GM18499 (cell line): Measurements from ENCODE around the gene GUCA2A.

Experiments
- ATAC-seq: cut with Tn5 transposase; IDR thresholded peaks from one replicate; pipeline ENCODE4 v1.9.1; 2021; ENCODE audit warnings: moderate number of reproducible peaks; ENCODE audit not compliant: insufficient read depth, unreplicated experiment

GUCA2A gene

GRCh38 chr1:42158189-42158588 is 6.4 kb downstream of the GUCA2A start:
- no peak for ATAC-seq

- ATAC-seq = no peak
Observed at GRCh38 chr1:42157667-42158066, 6.9 kb downstream of the GUCA2A start.

GRCh38 chr1:42155362-42155761 is 9.2 kb downstream of the GUCA2A start:
- ATAC-seq = no peak

GRCh38 chr1:42154685-42155084 is 9.9 kb downstream of the GUCA2A start:
- ATAC-seq = no peak

- no peak for ATAC-seq
Observed at GRCh38 chr1:42153624-42154023, 10.9 kb downstream of the GUCA2A start.

- ATAC-seq = no peak
Observed at GRCh38 chr1:42152907-42153600, 11.5 kb downstream of the GUCA2A start, which contains the start of gene GUCA2B. GUCA2B (plus strand) TSS chr1:42153410; CDS start chr1:42153451, 41 bp downstream.

- no peak for ATAC-seq
Observed at GRCh38 chr1:42152119-42152518, 12.4 kb downstream of the GUCA2A start.

GRCh38 chr1:42150651-42151050 is 13.9 kb downstream of the GUCA2A start:
- no peak for ATAC-seq

- no peak for ATAC-seq
Observed at GRCh38 chr1:42148166-42148565, 16.4 kb downstream of the GUCA2A start.

GRCh38 chr1:42146626-42147320 is 17.8 kb downstream of the GUCA2A start:
- ATAC-seq = no peak

- no peak for ATAC-seq
Observed at GRCh38 chr1:42145764-42146625, 18.6 kb downstream of the GUCA2A start.

GRCh38 chr1:42145389-42145716 is 19.2 kb downstream of the GUCA2A start:
- no peak for ATAC-seq

GRCh38 chr1:42144711-42145388 is 19.7 kb downstream of the GUCA2A start:
- no peak for ATAC-seq

- ATAC-seq = no peak
Observed at GRCh38 chr1:42143896-42144710, 20.4 kb downstream of the GUCA2A start.

- ATAC-seq = no peak
Observed at GRCh38 chr1:42142894-42143675, 21.5 kb downstream of the GUCA2A start.

- ATAC-seq = no peak
Observed at GRCh38 chr1:42141978-42142377, 22.6 kb downstream of the GUCA2A start.

- no peak for ATAC-seq
Observed at GRCh38 chr1:42140191-42140590, 24.4 kb downstream of the GUCA2A start.

GRCh38 chr1:42139444-42139843 is 25.1 kb downstream of the GUCA2A start:
- no peak for ATAC-seq

GRCh38 chr1:42138586-42138985 is 26.0 kb downstream of the GUCA2A start:
- no peak for ATAC-seq
